Loucy (cell line): ENCODE data around the gene TREX2.

Experiments
- H2AFZ ChIP-seq: fragments of 200-600 bp; sonication (generic); 2 replicates; pipeline ENCODE4 v1.6.0; 2016; ENCODE audit warnings: antibody characterized with exemption, mild to moderate bottlenecking, low read length, moderate library complexity
- H3F3A ChIP-seq: fragments of 200-600 bp; 2 replicates; pipeline ENCODE4 v1.6.0; 2016; ENCODE audit warnings: antibody characterized with exemption, low read depth, mild to moderate bottlenecking
- H3K27me3 ChIP-seq: fragments of 200-600 bp; sonication (generic); 2 replicates; pipeline ENCODE4 v1.6.1; 2014; ENCODE audit warnings: low read length, mild to moderate bottlenecking; ENCODE audit not compliant: insufficient read depth, poor library complexity, severe bottlenecking
- H3K36me3 ChIP-seq: fragments of 200-600 bp; sonication (generic); 2 replicates; pipeline ENCODE4 v1.6.1; 2016; ENCODE audit warnings: low read length; ENCODE audit not compliant: insufficient read depth
- H3K4me1 ChIP-seq: fragments of 200-600 bp; sonication (generic); 2 replicates; pipeline ENCODE4 v1.5.1; 2014; ENCODE audit warnings: low read length, mild to moderate bottlenecking; ENCODE audit not compliant: insufficient read depth, poor library complexity, severe bottlenecking
- H3K4me2 ChIP-seq: fragments of 200-600 bp; sonication (generic); 2 replicates; pipeline ENCODE4 v1.6.0; 2014; ENCODE audit warnings: antibody characterized with exemption, low read length, low read depth, mild to moderate bottlenecking; ENCODE audit not compliant: poor library complexity, severe bottlenecking
- H3K4me3 ChIP-seq: fragments of 200-600 bp; sonication (generic); 2 replicates; pipeline ENCODE4 v1.5.1; 2014; ENCODE audit warnings: low read length, mild to moderate bottlenecking, mixed read lengths; ENCODE audit not compliant: poor library complexity, severe bottlenecking
- H3K79me2 ChIP-seq: fragments of 200-600 bp; sonication (generic); 2 replicates; pipeline ENCODE4 v1.6.1; 2014; ENCODE audit warnings: low read length; ENCODE audit not compliant: insufficient read depth
- H3K9ac ChIP-seq: fragments of 200-600 bp; sonication (generic); 2 replicates; pipeline ENCODE4 v1.6.0; 2014; ENCODE audit warnings: mild to moderate bottlenecking, low read depth, low read length, moderate library complexity; ENCODE audit not compliant: poor library complexity, severe bottlenecking
- H3K9me2 ChIP-seq: fragments of 200-600 bp; sonication (generic); replicated peaks from 2 replicates; pipeline ENCODE4 v1.6.1; 2016; ENCODE audit warnings: low read depth, low read length, mixed read lengths
- H3K9me3 ChIP-seq: fragments of 200-600 bp; sonication (generic); 2 replicates; pipeline ENCODE4 v1.6.1; 2014; ENCODE audit warnings: mild to moderate bottlenecking, antibody characterized with exemption, low read length, low read depth; ENCODE audit not compliant: insufficient read depth
- H4K20me1 ChIP-seq: fragments of 200-600 bp; sonication (generic); 2 replicates; pipeline ENCODE4 v1.6.0; 2014; ENCODE audit warnings: antibody characterized with exemption, low read length, mild to moderate bottlenecking; ENCODE audit not compliant: insufficient read depth, poor library complexity, severe bottlenecking
- CTCF ChIP-seq: fragments of 200-600 bp; sonication (generic); conservative IDR thresholded peaks from 2 replicates; pipeline ENCODE4 v1.5.1; 2014; ENCODE audit warnings: mild to moderate bottlenecking, antibody characterized with exemption, low read length
- EZH2phosphoT487 ChIP-seq: fragments of 200-600 bp; IDR thresholded peaks from 2 replicates; pipeline ENCODE4 v1.6.1; 2018; ENCODE audit warnings: antibody characterized with exemption, mild to moderate bottlenecking, moderate library complexity, borderline replicate concordance

Gene TREX2

GRCh38 chrX:153459986-153460385 is 14.1 kb upstream of the TREX2 start:
- no peaks in the 10 kb centered on the region for H3K4me1 ChIP-seq
- no peaks in the 10 kb centered on the region; the same call in 1 of the 2 replicates for H3K36me3 ChIP-seq
- H3K27me3 ChIP-seq, result no peaks in the 10 kb centered on the region
- TF ChIP-seq CTCF (no peak), EZH2phosphoT487 (no peak)
- no peak overlapping the region for H3K4me2 ChIP-seq
- no peaks in the 10 kb centered on the region for H4K20me1 ChIP-seq
- H2AFZ ChIP-seq, result no peak overlapping the region
- H3K9ac ChIP-seq, result no peak overlapping the region
- no peaks in the 10 kb centered on the region for H3K9me2 ChIP-seq
- H3K79me2 ChIP-seq, result no peaks in the 10 kb centered on the region
- no peaks in the 10 kb centered on the region for H3K9me3 ChIP-seq
- H3K4me3 ChIP-seq, result no peak overlapping the region
- no peaks in the 10 kb centered on the region for H3F3A ChIP-seq

- H4K20me1 ChIP-seq, result no peaks in the 10 kb centered on the region
- H3K4me3 ChIP-seq, result no peak overlapping the region
- no peaks in the 10 kb centered on the region for H3F3A ChIP-seq
- H3K36me3 ChIP-seq, result no peaks in the 10 kb centered on the region; the same call in 1 of the 2 replicates
- TF ChIP-seq CTCF (no peak), EZH2phosphoT487 (no peak)
- H3K4me1 ChIP-seq, result no peaks in the 10 kb centered on the region
- no peaks in the 10 kb centered on the region for H3K9me2 ChIP-seq
- H3K27me3 ChIP-seq, result no peaks in the 10 kb centered on the region
- no peak overlapping the region for H3K4me2 ChIP-seq
- no peak overlapping the region for H2AFZ ChIP-seq
- H3K79me2 ChIP-seq, result no peaks in the 10 kb centered on the region
- H3K9me3 ChIP-seq, result no peaks in the 10 kb centered on the region
- H3K9ac ChIP-seq, result no peak overlapping the region
Observed at GRCh38 chrX:153458476-153458875, 12.6 kb upstream of the TREX2 start.

DNA sequence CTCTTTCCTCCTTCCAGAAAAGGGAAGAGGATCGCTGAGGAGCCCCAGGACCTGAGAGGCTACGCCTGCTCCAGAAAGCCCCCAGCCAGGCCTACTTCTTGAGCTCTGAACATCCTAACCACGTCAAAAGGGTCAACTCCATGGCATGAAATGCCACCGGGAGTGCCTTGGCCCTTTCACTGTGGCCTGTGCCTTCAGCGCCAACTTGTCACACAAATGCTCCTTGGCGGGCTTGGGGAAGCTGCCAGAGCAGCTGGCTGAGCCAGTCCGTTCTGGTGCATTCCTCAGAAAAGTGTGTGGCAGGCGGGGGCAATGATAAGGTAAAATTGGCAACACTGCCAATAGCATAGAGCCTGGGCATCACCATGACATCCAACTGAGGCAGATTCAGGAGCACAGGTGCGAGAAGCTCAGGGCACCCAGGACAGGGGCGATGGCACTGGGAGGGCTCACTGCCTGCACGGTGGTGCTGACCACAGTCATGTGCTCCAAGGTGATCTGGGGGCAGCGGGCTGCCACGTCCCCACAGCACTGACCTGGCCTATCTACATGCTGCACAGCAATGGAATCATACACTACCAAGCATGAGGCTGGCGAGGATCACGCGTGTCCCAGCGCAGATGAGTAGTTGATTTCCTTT is 12.1 kb upstream of the TREX2 start:
- no peaks in the 10 kb centered on the region for H3K79me2 ChIP-seq
- no peak overlapping the region for H3K4me3 ChIP-seq
- H3K36me3 ChIP-seq, result no peaks in the 10 kb centered on the region; the same call in 1 of the 2 replicates
- no peaks in the 10 kb centered on the region for H4K20me1 ChIP-seq
- no peaks in the 10 kb centered on the region for H3K9me3 ChIP-seq
- H3F3A ChIP-seq, result no peaks in the 10 kb centered on the region
- no peaks in the 10 kb centered on the region for H3K4me1 ChIP-seq
- no peaks in the 10 kb centered on the region for H3K27me3 ChIP-seq
- no peaks in the 10 kb centered on the region for H3K9me2 ChIP-seq
- no peak overlapping the region for H3K9ac ChIP-seq
- TF ChIP-seq EZH2phosphoT487, result no peak
- no peak for TF ChIP-seq CTCF
- no peak overlapping the region for H2AFZ ChIP-seq
- H3K4me2 ChIP-seq, result no peak overlapping the region
